Ishikawa (cell line): ENCODE data around the gene ACOT6.
A peak's percentile ranks its signal among the peaks of the same experiment; 100 is the strongest.

ENCODE experiments used
- CEBPB ChIP-seq: IDR thresholded peaks from 2 replicates; pipeline ENCODE4 v1.6.1; 2012
- CREB1 ChIP-seq: IDR thresholded peaks from 2 replicates; pipeline ENCODE4 v1.6.1; 2012; ENCODE audit warnings: low read depth
- EGR1 ChIP-seq: IDR thresholded peaks from 2 replicates; pipeline ENCODE4 v1.6.1; 2012
- EP300 ChIP-seq: IDR thresholded peaks from 2 replicates; pipeline ENCODE4 v1.6.1; 2012; ENCODE audit warnings: borderline replicate concordance
- FOXM1 ChIP-seq: IDR thresholded peaks from 2 replicates; pipeline ENCODE4 v1.6.1; 2012; ENCODE audit warnings: low read depth, borderline replicate concordance
- NFIC ChIP-seq: IDR thresholded peaks from 2 replicates; pipeline ENCODE4 v1.6.1; 2012
- RAD21 ChIP-seq: IDR thresholded peaks from 2 replicates; pipeline ENCODE4 v1.6.1; 2012; ENCODE audit warnings: low read depth
- TAF1 ChIP-seq: IDR thresholded peaks from 2 replicates; pipeline ENCODE4 v1.6.1; 2012; ENCODE audit warnings: low read depth, mild to moderate bottlenecking
- TCF12 ChIP-seq: IDR thresholded peaks from 2 replicates; pipeline ENCODE4 v1.6.1; 2012; ENCODE audit warnings: low read depth
- TEAD4 ChIP-seq: IDR thresholded peaks from 2 replicates; pipeline ENCODE4 v1.6.1; 2012
- YY1 ChIP-seq: IDR thresholded peaks from 2 replicates; pipeline ENCODE4 v1.6.1; 2012; ENCODE audit warnings: low read depth
- ZBTB7A ChIP-seq: IDR thresholded peaks from 2 replicates; pipeline ENCODE4 v1.6.1; 2012; ENCODE audit warnings: low read depth
- TF ChIP-seq, protein P1 (sequence below): IDR thresholded peaks from 2 replicates; pipeline ENCODE4 v1.6.1; 2012
- TF ChIP-seq, protein P2 (sequence below): IDR thresholded peaks from 2 replicates; pipeline ENCODE4 v1.6.1; 2012; ENCODE audit warnings: low read depth, mild to moderate bottlenecking
- TF ChIP-seq, protein P3 (sequence below): IDR thresholded peaks from 2 replicates; pipeline ENCODE4 v1.6.1; 2012

ACOT6 gene, protein sequence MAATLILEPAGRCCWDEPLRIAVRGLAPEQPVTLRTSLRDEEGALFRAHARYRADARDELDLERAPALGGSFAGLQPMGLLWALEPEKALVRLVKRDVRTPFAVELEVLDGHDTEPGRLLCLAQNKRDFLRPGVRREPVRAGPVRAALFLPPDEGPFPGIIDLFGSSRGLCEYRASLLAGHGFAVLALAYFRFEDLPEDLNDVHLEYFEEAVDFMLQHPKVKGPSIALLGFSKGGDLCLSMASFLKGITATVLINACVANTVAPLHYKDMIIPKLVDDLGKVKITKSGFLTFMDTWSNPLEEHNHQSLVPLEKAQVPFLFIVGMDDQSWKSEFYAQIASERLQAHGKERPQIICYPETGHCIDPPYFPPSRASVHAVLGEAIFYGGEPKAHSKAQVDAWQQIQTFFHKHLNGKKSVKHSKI

DNA sequence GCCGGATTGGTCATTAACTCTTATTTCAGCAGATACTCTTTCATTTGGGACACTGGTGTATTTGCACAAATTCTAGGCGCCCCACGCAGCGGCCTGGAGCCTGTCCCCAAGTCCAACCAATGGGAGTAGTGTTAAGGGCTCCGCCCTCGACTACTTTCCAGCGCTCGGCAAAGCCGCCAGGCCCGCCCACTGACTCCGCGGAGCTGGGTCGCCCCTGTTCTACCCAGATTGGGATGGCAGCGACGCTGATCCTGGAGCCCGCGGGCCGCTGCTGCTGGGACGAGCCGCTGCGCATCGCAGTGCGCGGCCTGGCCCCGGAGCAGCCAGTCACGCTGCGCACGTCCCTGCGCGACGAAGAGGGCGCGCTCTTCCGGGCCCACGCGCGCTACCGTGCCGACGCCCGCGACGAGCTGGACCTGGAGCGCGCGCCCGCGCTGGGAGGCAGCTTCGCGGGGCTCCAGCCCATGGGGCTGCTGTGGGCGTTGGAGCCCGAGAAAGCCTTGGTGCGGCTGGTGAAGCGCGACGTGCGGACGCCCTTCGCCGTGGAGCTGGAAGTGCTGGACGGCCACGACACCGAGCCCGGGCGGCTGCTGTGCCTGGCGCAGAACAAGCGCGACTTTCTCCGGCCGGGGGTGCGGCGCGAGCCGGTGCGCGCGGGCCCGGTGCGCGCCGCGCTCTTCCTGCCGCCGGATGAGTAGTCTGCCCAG is at the start of gene ACOT6:
Gene ACOT6, plus strand, starts transcription at position 179 of the 707 bp plus-strand sequence. Its CDS starts 55 bp downstream, at position 234.
- TF ChIP-seq EGR1 (0 out of 2 replicates have a peak, but pooled peaks have one; percentile 10), ZBTB7A (0 out of 2 replicates have a peak, but pooled peaks have one; percentile 48), TAF1 (peak; percentile 30; the same call in 1 of the 2 replicates), TCF12 (no peak), FOXM1 (no peak)
- TF ChIP-seq, protein P1, sequence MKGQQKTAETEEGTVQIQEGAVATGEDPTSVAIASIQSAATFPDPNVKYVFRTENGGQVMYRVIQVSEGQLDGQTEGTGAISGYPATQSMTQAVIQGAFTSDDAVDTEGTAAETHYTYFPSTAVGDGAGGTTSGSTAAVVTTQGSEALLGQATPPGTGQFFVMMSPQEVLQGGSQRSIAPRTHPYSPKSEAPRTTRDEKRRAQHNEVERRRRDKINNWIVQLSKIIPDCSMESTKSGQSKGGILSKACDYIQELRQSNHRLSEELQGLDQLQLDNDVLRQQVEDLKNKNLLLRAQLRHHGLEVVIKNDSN = peak; percentile 4; the same call in 1 of the 2 replicates
- TF ChIP-seq, protein P2, sequence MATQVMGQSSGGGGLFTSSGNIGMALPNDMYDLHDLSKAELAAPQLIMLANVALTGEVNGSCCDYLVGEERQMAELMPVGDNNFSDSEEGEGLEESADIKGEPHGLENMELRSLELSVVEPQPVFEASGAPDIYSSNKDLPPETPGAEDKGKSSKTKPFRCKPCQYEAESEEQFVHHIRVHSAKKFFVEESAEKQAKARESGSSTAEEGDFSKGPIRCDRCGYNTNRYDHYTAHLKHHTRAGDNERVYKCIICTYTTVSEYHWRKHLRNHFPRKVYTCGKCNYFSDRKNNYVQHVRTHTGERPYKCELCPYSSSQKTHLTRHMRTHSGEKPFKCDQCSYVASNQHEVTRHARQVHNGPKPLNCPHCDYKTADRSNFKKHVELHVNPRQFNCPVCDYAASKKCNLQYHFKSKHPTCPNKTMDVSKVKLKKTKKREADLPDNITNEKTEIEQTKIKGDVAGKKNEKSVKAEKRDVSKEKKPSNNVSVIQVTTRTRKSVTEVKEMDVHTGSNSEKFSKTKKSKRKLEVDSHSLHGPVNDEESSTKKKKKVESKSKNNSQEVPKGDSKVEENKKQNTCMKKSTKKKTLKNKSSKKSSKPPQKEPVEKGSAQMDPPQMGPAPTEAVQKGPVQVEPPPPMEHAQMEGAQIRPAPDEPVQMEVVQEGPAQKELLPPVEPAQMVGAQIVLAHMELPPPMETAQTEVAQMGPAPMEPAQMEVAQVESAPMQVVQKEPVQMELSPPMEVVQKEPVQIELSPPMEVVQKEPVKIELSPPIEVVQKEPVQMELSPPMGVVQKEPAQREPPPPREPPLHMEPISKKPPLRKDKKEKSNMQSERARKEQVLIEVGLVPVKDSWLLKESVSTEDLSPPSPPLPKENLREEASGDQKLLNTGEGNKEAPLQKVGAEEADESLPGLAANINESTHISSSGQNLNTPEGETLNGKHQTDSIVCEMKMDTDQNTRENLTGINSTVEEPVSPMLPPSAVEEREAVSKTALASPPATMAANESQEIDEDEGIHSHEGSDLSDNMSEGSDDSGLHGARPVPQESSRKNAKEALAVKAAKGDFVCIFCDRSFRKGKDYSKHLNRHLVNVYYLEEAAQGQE = no peak
- TF ChIP-seq, protein P3, sequence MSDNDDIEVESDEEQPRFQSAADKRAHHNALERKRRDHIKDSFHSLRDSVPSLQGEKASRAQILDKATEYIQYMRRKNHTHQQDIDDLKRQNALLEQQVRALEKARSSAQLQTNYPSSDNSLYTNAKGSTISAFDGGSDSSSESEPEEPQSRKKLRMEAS = peak; percentile 71; the same call in 1 of the 2 replicates

DNA sequence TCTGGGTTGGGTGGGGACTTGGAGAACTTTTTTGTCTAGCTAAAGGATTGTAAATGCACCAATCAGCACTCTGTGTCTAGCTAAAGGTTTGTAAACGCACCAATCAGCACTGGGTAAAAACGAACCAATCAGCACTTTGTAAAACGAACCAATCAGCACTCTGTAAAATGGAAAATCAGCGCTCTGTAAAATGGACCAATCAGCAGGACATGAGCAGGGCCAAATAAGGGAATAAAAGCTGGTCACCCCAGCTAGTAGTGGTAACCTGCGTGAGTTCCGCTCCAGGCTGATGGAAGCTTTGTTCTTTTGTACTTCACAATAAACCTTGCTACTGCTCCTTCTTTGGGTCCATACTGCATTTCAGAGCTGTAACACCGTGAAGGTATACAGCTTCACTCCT is 45.0 kb upstream of the ACOT6 start:
- TF ChIP-seq TCF12 (no peak), EGR1 (no peak), EP300 (no peak), CEBPB (no peak), TEAD4 (no peak), CREB1 (no peak), YY1 (no peak), NFIC (no peak), RAD21 (no peak), TAF1 (no peak)
- TF ChIP-seq, protein P2 = no peak
- TF ChIP-seq, protein P1 = no peak
- TF ChIP-seq, protein P3 = no peak

DNA sequence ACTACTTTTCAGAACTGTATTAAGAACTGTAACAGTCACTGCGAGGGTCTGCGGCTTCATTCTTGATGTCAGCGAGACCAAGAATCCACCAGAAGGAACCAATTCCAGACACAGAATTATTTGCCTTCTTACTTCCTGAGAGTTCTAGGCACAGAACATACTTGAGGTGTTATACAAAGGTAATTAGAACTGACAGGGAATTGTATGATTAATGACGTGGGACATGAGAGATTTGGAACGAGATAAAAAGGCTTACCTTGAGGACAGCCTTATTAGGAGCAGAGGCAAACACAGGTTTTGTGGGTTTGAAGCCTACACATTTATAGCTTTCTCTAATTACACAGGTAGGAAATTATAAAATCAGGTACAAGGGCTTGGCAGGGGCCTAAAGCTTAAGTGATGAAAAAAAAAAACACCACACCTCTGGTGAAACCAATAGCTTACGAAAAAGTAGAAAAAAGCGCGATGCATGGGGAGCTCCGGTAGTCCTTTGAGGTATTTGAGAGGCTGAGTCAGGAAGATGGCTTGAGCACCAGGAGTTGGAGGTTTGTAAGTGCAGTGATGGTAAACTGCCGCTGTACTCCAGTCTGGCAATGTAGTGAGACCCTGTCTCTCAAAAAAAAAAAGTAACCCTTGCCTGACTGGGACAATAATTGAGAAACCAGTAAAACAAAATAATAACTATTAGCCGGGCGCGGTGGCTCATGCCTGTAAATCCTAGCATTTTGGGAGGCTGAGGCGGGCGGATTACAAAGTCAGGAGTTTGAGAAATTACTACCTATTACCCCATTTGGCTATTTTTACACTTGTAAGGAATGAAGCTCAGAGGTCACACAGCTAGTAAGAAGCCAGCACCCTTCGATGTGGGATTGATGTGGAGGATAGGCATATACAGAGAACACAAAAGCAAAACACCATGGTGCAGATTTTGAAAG is 44.1 kb upstream of the ACOT6 start:
- no peak for TF ChIP-seq CEBPB
- TF ChIP-seq TAF1 = no peak
- no peak for TF ChIP-seq TEAD4
- TF ChIP-seq CREB1 = no peak
- no peak for TF ChIP-seq EP300
- TF ChIP-seq EGR1 = no peak
- TF ChIP-seq TCF12 = no peak
- no peak for TF ChIP-seq RAD21
- TF ChIP-seq, protein P3 = no peak
- TF ChIP-seq ZBTB7A = no peak
- TF ChIP-seq YY1 = no peak
- TF ChIP-seq FOXM1 = no peak
- TF ChIP-seq, protein P1 = no peak
- TF ChIP-seq NFIC = no peak
